ENCODE measurements around the gene AFDN.

AFDN gene

GRCh38 chr6:167804281-167805013 is 22.3 kb upstream of the AFDN start:
- Histone ChIP-seq H3K4me2 (ENCODE audit: insufficient read depth, low read length, poor library complexity, severe bottlenecking) (no peak overlapping the region), H3K27ac (replicated peaks; ENCODE audit: low read length) (no peak overlapping the region), H2AFZ (ENCODE audit: low read length) (no peak overlapping the region), H3K9me3 (replicated peaks in 1 of 2; ENCODE audit: control insufficient read depth in 2 of 2, insufficient read depth in 1 of 2, low read depth in 1 of 2, low read length in 2 of 2) (no peaks in the 10 kb centered on the region), H2BK5ac (ENCODE audit: low read length) (no peak overlapping the region), H3K36me3 (replicated peaks in 1 of 2; ENCODE audit: control insufficient read depth in 2 of 2, insufficient read depth in 2 of 2, low read length in 2 of 2) (no peaks in the 10 kb centered on the region), H3K9ac (ENCODE audit: low read depth, low read length, poor library complexity) (peak overlapping the region; percentile 63), H3K4me3 (ENCODE audit: low read length in 2 of 2) (no peak overlapping the region), H2BK12ac (ENCODE audit: low read length) (no peak overlapping the region), H4K91ac (ENCODE audit: low read depth, low read length, poor library complexity) (no peak overlapping the region), H3K18ac (ENCODE audit: low read length) (peak overlapping the region; percentile 69), H4K8ac (ENCODE audit: low read depth, low read length) (no peak overlapping the region), H2AK5ac (ENCODE audit: low read depth, low read length) (peak overlapping the region; percentile 20), H3K4ac (ENCODE audit: low read length) (no peak overlapping the region), H2BK15ac (ENCODE audit: low read length) (peak overlapping the region; percentile 94), H3K4me1 (ENCODE audit: control insufficient read depth in 2 of 2, insufficient read depth in 1 of 2, low read depth in 1 of 2, low read length in 2 of 2) (peaks cover under 1 to 1% of the 10 kb centered on the region in 2 donors), H2BK120ac (ENCODE audit: low read depth, low read length) (no peak overlapping the region), H3K27me3 (ENCODE audit: control insufficient read depth in 3 of 3, insufficient read depth in 3 of 3, low read depth in 1 of 3, low read length in 3 of 3) (no peaks in the 10 kb centered on the region), H3K79me1 (ENCODE audit: low read depth, low read length) (no peaks in the 10 kb centered on the region), H3K14ac (ENCODE audit: low read length) (peak overlapping the region; percentile 17), H3K23ac (ENCODE audit: low read depth, low read length, poor library complexity) (peak overlapping the region; percentile 16)
- WGBS, 2 donors (ENCODE audit: extremely low coverage in 2 of 2, insufficient read length in 2 of 2, insufficient replicate concordance in 1 of 2), result no CpG with 5 or more reads among the region's 24 CpGs
- no peak for DNase-seq (ENCODE audit: low spot score)

- Histone ChIP-seq H2BK12ac (ENCODE audit: low read length) (no peak overlapping the region), H3K23ac (ENCODE audit: low read depth, low read length, poor library complexity) (no peak overlapping the region), H3K36me3 (replicated peaks in 1 of 2; ENCODE audit: control insufficient read depth in 2 of 2, insufficient read depth in 2 of 2, low read length in 2 of 2) (no peaks in the 10 kb centered on the region), H3K9me3 (replicated peaks in 1 of 2; ENCODE audit: control insufficient read depth in 2 of 2, insufficient read depth in 1 of 2, low read depth in 1 of 2, low read length in 2 of 2) (no peaks in the 10 kb centered on the region), H2AFZ (ENCODE audit: low read length) (no peak overlapping the region), H3K4me3 (ENCODE audit: low read length in 2 of 2) (no peak overlapping the region), H2AK5ac (ENCODE audit: low read depth, low read length) (no peak overlapping the region), H2BK120ac (ENCODE audit: low read depth, low read length) (no peak overlapping the region), H3K27me3 (ENCODE audit: control insufficient read depth in 3 of 3, insufficient read depth in 3 of 3, low read depth in 1 of 3, low read length in 3 of 3) (no peaks in the 10 kb centered on the region), H3K4me1 (ENCODE audit: control insufficient read depth in 2 of 2, insufficient read depth in 1 of 2, low read depth in 1 of 2, low read length in 2 of 2) (peaks cover 0 to 1% of the 10 kb centered on the region in 2 donors), H2BK15ac (ENCODE audit: low read length) (no peak overlapping the region), H3K27ac (replicated peaks; ENCODE audit: low read length) (no peak overlapping the region), H3K9ac (ENCODE audit: low read depth, low read length, poor library complexity) (no peak overlapping the region), H4K8ac (ENCODE audit: low read depth, low read length) (no peak overlapping the region), H3K14ac (ENCODE audit: low read length) (no peak overlapping the region), H2BK5ac (ENCODE audit: low read length) (no peak overlapping the region), H3K18ac (ENCODE audit: low read length) (no peak overlapping the region), H3K79me1 (ENCODE audit: low read depth, low read length) (no peaks in the 10 kb centered on the region), H3K4ac (ENCODE audit: low read length) (no peak overlapping the region), H4K91ac (ENCODE audit: low read depth, low read length, poor library complexity) (no peak overlapping the region), H3K4me2 (ENCODE audit: insufficient read depth, low read length, poor library complexity, severe bottlenecking) (no peak overlapping the region)
- no CpG with 5 or more reads among the region's 8 CpGs for WGBS, 2 donors (ENCODE audit: extremely low coverage in 2 of 2, insufficient read length in 2 of 2, insufficient replicate concordance in 1 of 2)
- no peak for DNase-seq (ENCODE audit: low spot score)
These were observed 21.2 kb upstream of the AFDN start for GRCh38 chr6:167805349-167806060.

GRCh38 chr6:167806061-167806700 is 20.5 kb upstream of the AFDN start:
- Histone ChIP-seq H3K4me3 (ENCODE audit: low read length in 2 of 2) (no peak overlapping the region), H2AFZ (ENCODE audit: low read length) (no peak overlapping the region), H3K4ac (ENCODE audit: low read length) (no peak overlapping the region), H2BK5ac (ENCODE audit: low read length) (no peak overlapping the region), H2AK5ac (ENCODE audit: low read depth, low read length) (no peak overlapping the region), H3K4me2 (ENCODE audit: insufficient read depth, low read length, poor library complexity, severe bottlenecking) (no peak overlapping the region), H2BK12ac (ENCODE audit: low read length) (no peak overlapping the region), H3K79me1 (ENCODE audit: low read depth, low read length) (no peaks in the 10 kb centered on the region), H3K36me3 (replicated peaks in 1 of 2; ENCODE audit: control insufficient read depth in 2 of 2, insufficient read depth in 2 of 2, low read length in 2 of 2) (no peaks in the 10 kb centered on the region), H2BK15ac (ENCODE audit: low read length) (no peak overlapping the region), H3K4me1 (ENCODE audit: control insufficient read depth in 2 of 2, insufficient read depth in 1 of 2, low read depth in 1 of 2, low read length in 2 of 2) (peaks cover 0 to 1% of the 10 kb centered on the region in 2 donors), H3K9me3 (replicated peaks in 1 of 2; ENCODE audit: control insufficient read depth in 2 of 2, insufficient read depth in 1 of 2, low read depth in 1 of 2, low read length in 2 of 2) (peaks cover 2 to 3% of the 10 kb centered on the region in 2 donors), H3K27me3 (ENCODE audit: control insufficient read depth in 3 of 3, insufficient read depth in 3 of 3, low read depth in 1 of 3, low read length in 3 of 3) (peaks cover 0 to 3% (median 0%) of the 10 kb centered on the region in 3 experiments), H3K14ac (ENCODE audit: low read length) (no peak overlapping the region), H3K23ac (ENCODE audit: low read depth, low read length, poor library complexity) (no peak overlapping the region), H2BK120ac (ENCODE audit: low read depth, low read length) (no peak overlapping the region), H3K18ac (ENCODE audit: low read length) (no peak overlapping the region), H4K91ac (ENCODE audit: low read depth, low read length, poor library complexity) (no peak overlapping the region), H4K8ac (ENCODE audit: low read depth, low read length) (no peak overlapping the region), H3K27ac (replicated peaks; ENCODE audit: low read length) (no peak overlapping the region), H3K9ac (ENCODE audit: low read depth, low read length, poor library complexity) (no peak overlapping the region)
- DNase-seq (ENCODE audit: low spot score), result no peak
- WGBS, 2 donors (ENCODE audit: extremely low coverage in 2 of 2, insufficient read length in 2 of 2, insufficient replicate concordance in 1 of 2), result no CpG with 5 or more reads among the region's 4 CpGs

- peaks cover 0 to 3% (median 0%) of the 10 kb centered on the region in 3 experiments for H3K27me3 ChIP-seq (ENCODE audit: control insufficient read depth in 3 of 3, insufficient read depth in 3 of 3, low read depth in 1 of 3, low read length in 3 of 3)
- H3K18ac ChIP-seq (ENCODE audit: low read length), result no peak overlapping the region
- H3K27ac ChIP-seq (replicated peaks; ENCODE audit: low read length), result no peak overlapping the region
- H3K4ac ChIP-seq (ENCODE audit: low read length), result no peak overlapping the region
- H2BK120ac ChIP-seq (ENCODE audit: low read depth, low read length), result no peak overlapping the region
- H2BK15ac ChIP-seq (ENCODE audit: low read length), result no peak overlapping the region
- no peak overlapping the region for H3K23ac ChIP-seq (ENCODE audit: low read depth, low read length, poor library complexity)
- no peak overlapping the region for H3K14ac ChIP-seq (ENCODE audit: low read length)
- H4K8ac ChIP-seq (ENCODE audit: low read depth, low read length), result no peak overlapping the region
- no peaks in the 10 kb centered on the region for H3K79me1 ChIP-seq (ENCODE audit: low read depth, low read length)
- H2AFZ ChIP-seq (ENCODE audit: low read length), result no peak overlapping the region
- no peak overlapping the region for H2BK12ac ChIP-seq (ENCODE audit: low read length)
- peaks cover 0 to 1% of the 10 kb centered on the region in 2 donors for H3K4me1 ChIP-seq (ENCODE audit: control insufficient read depth in 2 of 2, insufficient read depth in 1 of 2, low read depth in 1 of 2, low read length in 2 of 2)
- no peak overlapping the region for H4K91ac ChIP-seq (ENCODE audit: low read depth, low read length, poor library complexity)
- no peaks in the 10 kb centered on the region for H3K36me3 ChIP-seq (replicated peaks in 1 of 2; ENCODE audit: control insufficient read depth in 2 of 2, insufficient read depth in 2 of 2, low read length in 2 of 2)
- DNase-seq (ENCODE audit: low spot score), result no peak
- WGBS, 2 donors (ENCODE audit: extremely low coverage in 2 of 2, insufficient read length in 2 of 2, insufficient replicate concordance in 1 of 2), result no CpG with 5 or more reads among the region's 6 CpGs
- H3K4me2 ChIP-seq (ENCODE audit: insufficient read depth, low read length, poor library complexity, severe bottlenecking), result no peak overlapping the region
- H2BK5ac ChIP-seq (ENCODE audit: low read length), result no peak overlapping the region
- no peak overlapping the region for H3K9ac ChIP-seq (ENCODE audit: low read depth, low read length, poor library complexity)
- H3K9me3 ChIP-seq (replicated peaks in 1 of 2; ENCODE audit: control insufficient read depth in 2 of 2, insufficient read depth in 1 of 2, low read depth in 1 of 2, low read length in 2 of 2), result peaks cover 2 to 3% of the 10 kb centered on the region in 2 donors
- no peak overlapping the region for H3K4me3 ChIP-seq (ENCODE audit: low read length in 2 of 2)
- no peak overlapping the region for H2AK5ac ChIP-seq (ENCODE audit: low read depth, low read length)
These were observed 19.5 kb upstream of the AFDN start for GRCh38 chr6:167807200-167807599.

Data from neuronal stem cell (in vitro differentiated cells).